ENCODE measurements around the gene MMP24OS. TPM values are rescaled to one million over a fixed set of nuclear protein-coding genes. Genes with fewer than 3 reads are reported as not detected.
"Not testable (repeated sequence)": the region's sequence is repeated elsewhere in the genome, so short reads cannot be mapped to it uniquely, and the experiment has no call there.

The MMP24OS gene
- total RNA-seq, 1 donor from 2014 or later = 34.0 TPM

GRCh38 chr20:35257175-35257909, 20.6 kb downstream of the MMP24OS start:
- DNase-seq (ENCODE audit: low read depth, low spot score) = no peak
- no peaks in the 10 kb centered on the region for H3K36me3 Mint-ChIP-seq (ENCODE audit: low read depth)
- H3K4me3 Mint-ChIP-seq = no peak overlapping the region
- H3K9me3 Mint-ChIP-seq = no peaks in the 10 kb centered on the region
- no peak overlapping the region for H3K27ac Mint-ChIP-seq (ENCODE audit: unreplicated experiment)
- H3K4me1 Mint-ChIP-seq = no peaks in the 10 kb centered on the region
- H3K27me3 Mint-ChIP-seq (ENCODE audit: low read depth) = no peaks in the 10 kb centered on the region
- TF ChIP-seq CTCF (conservative IDR thresholded peaks at IDR 0.05) = no peak

- H3K27ac Mint-ChIP-seq (ENCODE audit: unreplicated experiment) = no peak overlapping the region
Observed at GRCh38 chr20:35254448-35254999, 23.4 kb downstream of the MMP24OS start.

GRCh38 chr20:35253010-35253409, 24.9 kb downstream of the MMP24OS start:
- Mint-ChIP-seq H3K27me3 (ENCODE audit: low read depth) (no peaks in the 10 kb centered on the region), H3K27ac (ENCODE audit: unreplicated experiment) (no peak overlapping the region), H3K9me3 (no peaks in the 10 kb centered on the region), H3K4me3 (no peak overlapping the region), H3K4me1 (no peaks in the 10 kb centered on the region), H3K36me3 (ENCODE audit: low read depth) (no peaks in the 10 kb centered on the region)
- no peak for DNase-seq (ENCODE audit: low read depth, low spot score)
- no peak for TF ChIP-seq CTCF (conservative IDR thresholded peaks at IDR 0.05)

More at GRCh38 chr20:35254448-35254999, 23.4 kb downstream of the MMP24OS start:
- no peak for DNase-seq (ENCODE audit: low read depth, low spot score)
- Mint-ChIP-seq H3K36me3 (ENCODE audit: low read depth) (no peaks in the 10 kb centered on the region), H3K4me3 (no peak overlapping the region), H3K27me3 (ENCODE audit: low read depth) (no peaks in the 10 kb centered on the region), H3K4me1 (no peaks in the 10 kb centered on the region), H3K9me3 (no peaks in the 10 kb centered on the region)
- TF ChIP-seq CTCF (conservative IDR thresholded peaks at IDR 0.05) = no peak

- H3K36me3 Mint-ChIP-seq (ENCODE audit: low read depth); H3K27me3 Mint-ChIP-seq (ENCODE audit: low read depth); H3K4me3 Mint-ChIP-seq; H3K27ac Mint-ChIP-seq (ENCODE audit: unreplicated experiment); H3K4me1 Mint-ChIP-seq; H3K9me3 Mint-ChIP-seq; DNase-seq (ENCODE audit: low read depth, low spot score): not testable (repeated sequence)
Observed at GRCh38 chr20:35252598-35252997, 25.3 kb downstream of the MMP24OS start.

- TF ChIP-seq CTCF (conservative IDR thresholded peaks at IDR 0.05) = no peak
- Mint-ChIP-seq H3K4me3 (no peak overlapping the region), H3K9me3 (no peaks in the 10 kb centered on the region), H3K36me3 (ENCODE audit: low read depth) (no peaks in the 10 kb centered on the region), H3K4me1 (no peaks in the 10 kb centered on the region), H3K27ac (ENCODE audit: unreplicated experiment) (no peak overlapping the region), H3K27me3 (ENCODE audit: low read depth) (no peaks in the 10 kb centered on the region)
- DNase-seq (ENCODE audit: low read depth, low spot score) = no peak
Observed at GRCh38 chr20:35252037-35252461, 25.9 kb downstream of the MMP24OS start.

- Mint-ChIP-seq H3K36me3 (ENCODE audit: low read depth) (no peaks in the 10 kb centered on the region), H3K9me3 (no peaks in the 10 kb centered on the region), H3K27ac (ENCODE audit: unreplicated experiment) (no peak overlapping the region), H3K27me3 (ENCODE audit: low read depth) (no peaks in the 10 kb centered on the region), H3K4me3 (no peak overlapping the region), H3K4me1 (no peaks in the 10 kb centered on the region)
- TF ChIP-seq CTCF (conservative IDR thresholded peaks at IDR 0.05) = no peak
- no peak for DNase-seq (ENCODE audit: low read depth, low spot score)
Observed at GRCh38 chr20:35251613-35251940, 26.3 kb downstream of the MMP24OS start.

Data from neural crest cell (in vitro differentiated cells).